Measurements from ENCODE around the gene TNKS1BP1.
A peak's percentile ranks its signal among the peaks of the same experiment; 100 is the strongest.
"Not testable (repeated sequence)": the region's sequence is repeated elsewhere in the genome, so short reads cannot be mapped to it uniquely, and the experiment has no call there.

TNKS1BP1 gene

DNA sequence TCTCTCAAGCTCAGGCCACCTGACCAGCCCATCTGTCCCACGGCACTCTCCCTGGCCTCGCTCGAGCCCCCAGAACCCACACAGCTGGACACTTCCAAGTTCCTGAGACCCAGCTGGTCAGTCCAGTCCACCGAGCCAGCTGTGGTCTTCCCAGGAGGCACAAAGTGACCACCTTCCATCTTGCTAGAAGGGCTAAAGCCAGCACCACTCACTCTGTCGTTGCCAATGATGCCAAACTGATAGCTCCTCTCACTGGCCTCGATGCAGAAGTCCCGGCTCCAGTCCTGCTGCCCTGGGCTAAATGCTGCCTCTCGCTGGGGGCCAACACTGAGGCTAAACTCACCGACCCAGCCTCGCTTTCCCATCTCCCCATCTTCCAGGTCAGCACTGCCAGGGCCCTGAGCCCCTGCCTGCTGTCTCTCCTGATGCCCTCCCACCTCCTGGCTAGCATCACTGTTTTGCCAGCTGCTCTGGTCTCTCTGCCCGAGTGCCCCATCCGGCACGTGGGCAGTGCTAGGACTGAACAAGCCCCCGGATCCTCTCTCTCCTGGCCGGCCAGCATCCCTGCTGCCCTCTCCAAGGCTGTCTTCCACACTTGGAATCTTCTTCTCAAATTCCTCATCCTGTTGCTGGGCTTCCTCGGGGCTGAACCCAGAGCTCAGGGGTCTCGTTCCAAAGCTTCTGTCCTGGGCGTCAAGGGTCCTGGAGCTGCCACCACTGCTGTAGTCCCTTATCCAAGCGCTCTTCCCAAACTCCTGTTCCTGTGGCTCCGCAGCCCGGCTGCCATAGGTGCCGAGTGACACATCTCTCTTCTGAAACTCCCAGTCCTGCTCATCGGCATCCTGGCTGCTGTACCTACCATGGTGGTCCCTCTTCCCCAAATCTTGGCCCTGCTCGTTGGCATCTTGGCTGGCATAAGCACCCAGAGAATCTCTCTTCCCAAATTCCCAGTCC, 15.4 kb downstream of the TNKS1BP1 start:
- no peak for DNase-seq

DNA sequence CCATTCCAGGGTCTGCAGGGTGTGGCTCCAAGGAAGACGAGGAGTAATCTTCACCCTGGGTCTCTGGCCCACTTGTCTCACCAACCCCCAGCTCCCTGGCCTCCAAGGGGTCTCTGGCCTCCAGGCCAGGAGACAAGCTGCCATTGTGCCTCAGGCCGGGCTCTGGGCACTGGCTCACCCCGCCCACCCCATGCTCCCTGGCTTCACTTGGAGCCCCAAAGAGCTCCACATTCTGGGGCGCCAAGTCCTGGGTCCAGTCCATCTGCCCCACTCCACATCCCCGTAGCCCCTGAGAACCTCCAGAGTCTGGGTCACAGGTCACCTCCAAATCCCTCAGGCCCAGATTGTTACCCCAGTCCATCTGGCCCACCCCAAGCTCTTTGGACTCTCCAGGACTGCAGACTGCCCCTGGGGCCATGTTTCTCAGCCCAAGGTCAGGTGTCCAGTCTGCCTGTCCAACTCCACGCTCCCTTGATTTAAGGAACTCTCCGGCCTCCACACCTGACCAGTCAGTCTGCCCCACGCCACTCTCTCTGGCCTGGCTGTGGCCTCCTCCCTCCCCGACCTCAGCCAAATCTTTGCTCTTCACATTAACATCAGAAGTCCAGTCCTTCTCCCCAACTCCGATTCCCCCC, 16.2 kb downstream of the TNKS1BP1 start:
- no peak for DNase-seq

DNA sequence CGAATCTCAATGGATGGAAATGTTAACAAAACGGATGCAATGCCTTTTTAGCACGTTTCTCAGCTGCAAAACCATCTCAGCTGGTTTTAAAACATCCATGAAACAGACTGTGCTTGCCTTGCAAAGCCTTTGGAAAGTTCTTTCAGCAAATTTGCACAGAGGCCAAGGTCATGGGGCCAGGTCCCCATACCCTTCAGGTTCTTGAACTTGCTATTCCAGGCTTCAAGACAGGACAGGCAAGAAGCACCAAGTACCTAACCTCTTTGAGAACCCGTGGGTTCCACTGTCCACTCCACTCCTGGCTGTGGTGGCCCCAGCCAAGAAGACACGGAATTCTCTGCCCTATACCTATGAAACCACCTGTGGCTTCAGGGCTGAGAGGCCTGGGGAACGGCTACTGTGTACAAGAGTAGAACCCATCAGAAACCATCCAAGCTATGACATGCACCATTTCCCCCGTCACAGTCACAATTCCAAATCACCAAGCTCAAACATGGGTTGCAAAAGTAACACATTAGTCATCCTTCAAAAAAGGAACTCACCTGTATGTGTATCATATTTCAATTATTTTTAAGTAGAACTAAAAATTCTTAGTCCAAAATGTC, 17.0 kb downstream of the TNKS1BP1 start:
- DNase-seq = no peak

DNA sequence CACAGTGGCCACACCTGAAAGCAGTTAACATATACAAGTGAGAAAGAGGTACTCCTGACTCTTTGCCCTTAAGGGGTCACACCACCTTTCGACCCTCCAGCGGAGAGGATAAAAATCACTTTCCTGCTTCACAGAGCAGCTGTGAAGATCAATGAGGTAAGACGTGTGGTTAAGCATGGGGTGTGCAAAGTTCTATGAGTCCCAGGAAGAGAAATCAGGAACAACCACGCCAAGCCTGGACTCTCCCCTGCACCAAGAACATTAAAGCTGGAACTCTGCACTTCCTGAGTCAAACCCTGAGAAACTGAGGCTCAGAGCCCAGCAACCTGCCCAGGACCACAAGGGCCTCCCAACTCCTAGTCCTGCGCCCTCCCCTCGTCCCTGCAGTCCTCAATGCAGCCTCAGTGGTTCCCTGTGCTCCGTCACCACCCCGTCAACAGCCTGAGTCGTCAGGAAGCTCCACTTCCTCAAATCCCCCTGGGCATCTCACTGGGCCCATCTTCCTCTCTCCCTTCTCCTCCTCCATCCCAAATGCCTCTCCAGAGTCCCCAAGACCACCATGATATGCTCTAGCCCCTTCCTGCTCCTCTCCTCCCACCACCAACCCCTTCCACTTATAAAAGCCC, 17.7 kb downstream of the TNKS1BP1 start:
- DNase-seq = no peak

DNA sequence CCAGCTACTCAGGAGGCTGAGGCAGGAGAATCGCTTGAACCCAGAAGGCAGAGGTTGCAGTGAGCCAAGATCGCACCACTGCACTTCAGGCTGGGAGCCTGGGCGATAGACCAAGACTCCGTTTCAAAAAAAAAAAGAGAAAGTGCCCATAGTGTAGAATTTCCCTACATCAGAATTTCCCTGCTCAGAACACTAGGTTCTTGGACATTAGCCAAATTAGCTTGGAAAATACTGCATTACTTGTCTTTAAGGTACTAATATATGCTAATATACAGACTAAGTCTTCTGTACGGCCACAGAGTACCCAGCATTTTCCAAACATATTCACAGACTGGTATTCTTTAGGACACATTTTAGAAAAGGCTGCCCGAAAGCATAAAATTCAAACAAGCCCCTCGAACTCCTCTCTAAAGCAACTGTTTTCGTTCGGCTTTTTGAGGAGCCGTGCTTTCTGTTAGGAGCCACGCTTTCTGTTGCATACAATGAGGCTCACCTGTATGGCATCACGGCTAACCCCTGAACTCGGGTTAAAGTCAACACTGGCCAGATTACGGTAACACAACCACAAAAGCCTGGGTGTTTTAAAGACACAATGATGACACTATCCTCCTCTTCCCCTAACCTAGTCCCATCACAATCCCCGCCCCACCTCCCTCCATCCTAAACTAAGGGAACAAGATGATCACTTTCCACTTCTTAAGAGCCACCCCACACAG, 18.4 kb downstream of the TNKS1BP1 start:
- no peak for DNase-seq

DNA sequence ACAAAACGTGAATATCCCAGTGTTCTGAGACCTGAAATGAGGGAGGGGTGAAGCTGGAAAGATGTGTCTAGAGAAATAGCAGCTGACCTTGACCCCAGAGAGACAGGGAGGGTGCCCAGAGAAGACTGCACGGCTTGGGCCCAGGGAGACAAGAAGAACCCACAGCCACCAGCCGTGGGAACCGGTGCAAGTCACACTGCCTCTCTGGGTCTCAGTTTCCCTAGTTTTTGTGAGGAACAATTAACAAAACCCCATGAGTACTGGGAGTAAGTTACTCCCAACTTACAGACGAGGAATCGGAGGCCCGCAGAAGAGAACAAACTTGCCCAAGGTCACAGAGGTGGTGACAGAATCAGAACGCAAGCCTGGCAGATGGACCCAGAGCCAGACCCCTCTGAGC, 19.2 kb downstream of the TNKS1BP1 start:
- no peak for DNase-seq

DNA sequence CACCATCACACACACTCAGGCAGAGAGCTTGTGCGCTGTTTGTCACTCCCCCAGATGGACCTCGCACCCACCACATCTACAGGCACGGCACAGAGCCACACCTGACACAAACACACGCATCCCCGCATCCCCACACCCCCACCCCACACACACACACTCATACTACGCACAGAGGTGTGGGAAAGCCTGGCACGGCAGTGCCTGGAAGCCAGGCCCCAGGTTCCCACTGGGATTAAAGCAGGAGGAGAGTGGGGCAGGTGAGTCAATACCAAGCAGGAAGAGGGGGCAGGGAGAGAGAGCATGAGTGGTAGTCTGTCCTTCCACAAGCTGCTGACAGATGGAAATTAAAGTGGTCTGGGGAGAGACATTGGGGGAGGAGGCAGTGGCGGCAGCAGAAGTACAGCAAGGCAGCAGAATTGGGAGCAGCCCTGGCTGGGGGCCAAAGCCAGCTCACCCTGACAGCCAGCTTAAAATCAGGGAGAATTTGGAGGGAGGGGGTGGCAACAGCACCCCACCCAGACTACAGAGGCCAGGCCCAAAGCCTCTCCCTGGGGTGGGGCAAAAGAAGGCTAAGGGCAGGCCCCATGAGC, 20.7 kb downstream of the TNKS1BP1 start:
- peak; percentile 90 for DNase-seq

DNA sequence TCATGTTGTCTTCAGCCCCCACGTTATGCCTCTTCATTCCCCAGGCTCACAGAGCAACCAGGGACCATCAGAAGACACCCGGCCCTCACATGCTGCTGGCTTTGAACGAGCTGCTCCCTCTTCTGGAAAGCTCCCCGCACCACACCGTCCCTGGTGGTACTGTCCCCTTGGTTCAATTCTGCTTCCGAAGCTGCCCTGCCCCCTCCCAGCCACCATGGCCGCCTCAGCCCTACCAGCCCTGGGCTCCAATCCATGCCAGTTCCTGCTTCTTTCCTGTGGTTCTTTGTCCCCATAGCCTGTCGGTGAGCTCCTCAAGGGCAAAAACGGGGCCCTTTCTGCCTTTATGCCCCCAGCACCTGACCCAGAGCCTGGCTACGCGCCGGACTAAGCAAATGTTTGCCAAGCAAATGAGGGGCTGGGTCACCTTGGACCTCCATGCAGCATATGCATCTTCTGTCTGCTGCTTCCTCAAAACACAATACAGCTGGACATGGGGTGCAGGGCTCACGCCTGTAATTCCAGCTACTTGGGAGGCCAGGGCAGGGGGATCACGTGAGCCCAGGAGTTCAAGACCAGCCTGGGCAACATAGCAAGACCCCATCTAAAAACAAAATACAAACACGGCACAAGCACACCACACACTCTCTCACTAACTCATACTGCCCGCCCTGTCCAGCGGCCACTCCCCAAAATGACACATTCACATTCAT, 21.3 kb downstream of the TNKS1BP1 start:
- DNase-seq = peak; percentile 17

DNA sequence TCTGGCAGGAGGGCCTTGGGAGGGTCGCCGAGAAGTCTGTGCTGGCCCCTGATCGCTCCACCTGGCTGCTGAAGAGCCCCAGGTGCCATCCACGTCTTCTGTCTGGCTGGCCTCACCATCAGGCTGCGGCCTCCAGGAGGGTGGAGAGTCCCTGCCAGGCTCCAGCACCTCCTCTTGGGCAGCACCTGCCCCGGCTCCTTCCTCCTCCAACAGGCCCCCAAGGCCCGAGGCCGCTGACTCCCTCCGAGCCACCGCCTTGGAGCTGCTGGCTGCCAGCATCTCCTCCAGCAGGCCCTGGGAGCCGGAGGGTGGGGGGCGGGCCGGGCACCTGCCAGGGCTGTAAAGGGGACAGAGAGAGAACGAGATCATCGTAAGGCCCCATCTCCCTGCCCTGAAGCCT, 22.3 kb downstream of the TNKS1BP1 start:
- no peak for DNase-seq

DNA sequence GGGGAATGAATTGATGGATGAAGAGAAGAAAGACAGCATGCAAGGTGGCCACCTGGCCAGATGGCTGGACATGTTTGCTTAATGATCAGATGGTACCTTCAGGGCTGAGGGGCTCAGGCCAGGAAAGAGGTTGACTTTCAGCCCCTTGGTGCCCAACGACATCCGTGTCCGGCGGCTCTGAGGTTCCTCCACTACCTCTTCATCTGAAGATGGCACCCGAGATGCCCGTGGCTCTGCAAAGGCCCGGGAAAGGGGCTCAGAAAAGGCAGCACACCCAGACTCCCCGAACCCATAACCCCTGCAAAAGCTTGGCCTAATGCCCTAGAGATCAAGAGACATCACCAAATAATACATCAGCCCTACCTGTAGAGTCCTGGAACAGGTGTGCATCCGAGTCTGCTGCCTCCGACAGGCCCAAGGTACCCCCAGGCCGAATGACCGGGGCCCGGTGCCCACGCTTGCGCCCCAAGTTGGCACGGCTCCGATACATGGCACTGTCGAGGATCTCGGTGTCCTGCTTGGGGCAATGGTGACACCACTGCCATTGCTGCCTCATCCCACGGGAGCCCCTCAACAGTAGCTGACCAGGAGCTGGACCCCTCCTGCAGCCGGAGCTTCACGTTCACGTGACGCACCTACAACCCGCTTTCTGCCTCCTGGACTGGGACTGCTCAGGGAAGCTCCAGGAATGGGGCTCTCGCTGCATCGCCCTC, 22.9 kb downstream of the TNKS1BP1 start:
- DNase-seq = no peak

DNA sequence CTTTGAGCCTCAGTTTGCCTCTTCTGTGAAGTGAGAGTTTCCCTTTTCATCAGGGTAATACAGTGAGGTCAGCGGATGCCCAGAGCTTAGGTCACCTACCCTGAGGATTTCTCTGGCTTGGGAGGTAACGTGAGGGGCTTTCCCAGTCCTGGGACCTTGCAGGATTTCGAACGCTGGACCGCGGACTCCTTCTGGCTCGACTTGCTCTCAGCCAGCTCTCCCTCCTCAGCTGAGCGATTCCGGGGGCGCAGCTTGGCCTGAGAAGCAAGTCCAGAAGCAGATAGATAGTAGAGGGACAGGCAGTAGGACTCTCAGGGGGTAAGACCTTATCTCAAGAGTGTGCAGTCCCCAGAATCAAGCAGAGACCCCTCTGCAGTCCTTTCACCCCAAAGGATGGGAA, 24.0 kb downstream of the TNKS1BP1 start:
- DNase-seq = no peak

DNA sequence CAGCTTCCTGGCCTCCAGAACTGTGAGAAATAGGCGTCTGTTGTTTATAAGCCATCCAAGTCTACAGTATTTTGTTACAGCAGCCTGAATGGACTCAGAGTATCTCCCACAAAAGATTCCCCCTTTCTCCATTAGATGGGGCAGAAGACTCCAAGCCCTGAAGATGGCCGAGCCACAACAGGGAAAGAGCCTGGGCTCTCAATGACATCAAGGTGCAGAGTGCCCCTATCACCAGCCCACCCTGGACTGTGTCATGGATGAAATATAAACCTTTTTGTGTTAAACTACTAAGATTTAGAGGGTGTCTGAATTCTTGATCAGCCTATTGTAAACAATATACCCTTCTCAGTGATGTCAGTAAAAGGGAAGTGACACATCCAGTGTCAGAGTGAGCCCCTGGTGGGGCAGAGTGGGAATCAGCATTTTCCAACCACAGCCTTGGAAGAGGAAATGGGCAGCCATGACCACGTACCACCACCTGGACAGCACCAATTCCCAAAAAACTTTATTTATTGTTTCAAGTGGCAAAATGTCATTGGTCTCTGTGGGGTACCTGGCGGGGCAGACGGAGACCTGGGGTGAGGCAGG, 25.5 kb downstream of the TNKS1BP1 start:
- no peak for DNase-seq

DNA sequence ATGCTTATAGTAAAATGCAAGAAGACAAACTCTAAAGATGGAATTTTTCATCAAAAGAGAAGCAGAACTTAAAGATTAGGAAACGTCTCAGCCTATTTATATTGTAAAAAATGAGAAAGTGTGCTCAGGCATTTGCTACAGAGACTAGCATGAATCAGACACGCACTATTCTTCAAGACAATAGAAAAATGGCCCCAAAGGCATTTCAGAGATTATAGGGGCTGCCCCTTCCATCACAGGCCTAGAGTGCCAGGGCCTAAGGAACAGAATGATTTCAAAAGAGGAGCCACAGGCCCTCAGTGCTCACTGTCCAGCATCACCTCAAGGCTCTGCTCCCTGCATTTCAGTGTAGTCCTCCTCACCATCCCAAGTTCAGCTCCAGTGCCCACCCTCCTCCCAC, 27.5 kb downstream of the TNKS1BP1 start:
- no peak for DNase-seq

DNA sequence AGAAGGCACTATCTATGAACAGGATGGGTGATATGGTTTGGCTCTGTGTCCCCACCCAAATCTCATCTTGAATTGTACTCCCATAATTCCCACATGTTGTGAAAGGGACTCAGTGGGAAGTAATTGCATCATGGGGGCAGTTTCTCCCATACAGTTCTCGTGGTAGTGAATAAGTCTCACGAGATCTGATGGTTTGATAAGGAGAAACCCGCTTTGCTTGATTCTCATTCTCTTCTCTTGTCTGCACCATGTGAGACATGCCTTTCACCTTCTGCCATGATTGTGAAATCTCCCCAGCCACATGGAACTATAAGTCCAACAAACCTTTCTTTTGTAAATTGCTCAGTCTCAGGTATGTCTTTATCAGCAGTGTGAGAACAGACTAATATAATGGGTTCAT, 28.5 kb downstream of the TNKS1BP1 start:
- not testable (repeated sequence) for DNase-seq

DNA sequence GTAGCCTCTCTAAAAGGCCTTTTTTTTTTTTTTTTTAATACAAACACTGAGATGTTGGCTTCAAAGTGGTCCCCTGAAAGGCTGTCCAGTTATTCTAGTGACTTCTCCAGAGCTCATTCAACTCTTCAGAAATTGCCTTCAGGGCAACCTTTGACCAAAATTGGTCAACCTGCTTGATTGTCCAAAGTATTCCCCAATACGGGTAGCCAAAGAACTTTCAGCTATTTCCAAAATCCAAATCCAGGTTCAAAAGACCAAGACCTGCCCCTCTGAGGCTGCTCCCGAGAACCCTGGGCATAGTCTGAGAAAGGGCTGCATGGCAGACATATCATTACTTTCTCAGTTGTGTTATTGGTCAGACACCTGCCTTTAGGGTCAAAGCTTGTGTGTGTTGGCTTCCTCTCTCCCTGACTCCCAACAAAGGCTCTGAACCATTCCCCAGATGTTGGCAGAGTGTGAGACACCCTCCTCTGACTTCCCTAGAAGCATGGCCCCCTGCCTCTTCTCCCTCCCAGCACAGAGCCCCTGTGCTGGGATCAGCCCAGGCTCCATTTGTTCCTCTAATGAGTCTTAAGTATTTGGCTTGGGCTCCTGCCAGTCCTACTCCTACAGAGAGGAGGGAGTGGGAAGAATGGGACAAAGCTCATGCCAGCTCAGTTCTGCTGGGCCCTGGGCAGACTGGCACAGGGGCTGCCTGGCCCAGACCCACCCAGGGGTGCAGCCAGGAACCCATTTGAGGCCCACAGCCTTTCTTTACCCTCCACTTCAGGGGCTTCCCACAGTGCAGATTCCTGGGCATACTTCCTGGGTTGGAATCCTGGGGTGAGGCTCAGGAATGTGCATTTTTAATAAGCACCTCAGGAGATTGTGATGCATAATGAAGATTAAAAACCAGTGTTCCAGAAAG, 30.3 kb downstream of the TNKS1BP1 start:
- DNase-seq = peak; percentile 95

DNA sequence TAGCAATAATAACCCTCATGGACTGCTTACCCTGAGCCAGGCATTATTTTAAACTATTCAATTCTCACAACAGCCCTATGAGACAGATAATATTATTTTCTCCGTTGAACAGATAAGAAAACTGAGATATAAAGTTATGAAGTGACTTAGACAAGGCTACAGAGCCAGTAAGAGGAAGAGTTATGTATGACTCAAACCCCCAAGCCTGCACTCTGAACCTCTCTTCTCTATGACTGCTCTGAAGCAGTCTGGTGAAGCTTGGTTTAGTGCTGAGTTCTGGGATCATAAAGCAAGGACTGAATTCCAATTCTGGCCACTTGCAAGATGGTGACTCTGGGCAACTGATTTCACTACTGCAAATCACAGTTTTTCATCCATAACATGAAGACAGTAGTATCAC, 34.5 kb downstream of the TNKS1BP1 start:
- no peak for DNase-seq

DNA sequence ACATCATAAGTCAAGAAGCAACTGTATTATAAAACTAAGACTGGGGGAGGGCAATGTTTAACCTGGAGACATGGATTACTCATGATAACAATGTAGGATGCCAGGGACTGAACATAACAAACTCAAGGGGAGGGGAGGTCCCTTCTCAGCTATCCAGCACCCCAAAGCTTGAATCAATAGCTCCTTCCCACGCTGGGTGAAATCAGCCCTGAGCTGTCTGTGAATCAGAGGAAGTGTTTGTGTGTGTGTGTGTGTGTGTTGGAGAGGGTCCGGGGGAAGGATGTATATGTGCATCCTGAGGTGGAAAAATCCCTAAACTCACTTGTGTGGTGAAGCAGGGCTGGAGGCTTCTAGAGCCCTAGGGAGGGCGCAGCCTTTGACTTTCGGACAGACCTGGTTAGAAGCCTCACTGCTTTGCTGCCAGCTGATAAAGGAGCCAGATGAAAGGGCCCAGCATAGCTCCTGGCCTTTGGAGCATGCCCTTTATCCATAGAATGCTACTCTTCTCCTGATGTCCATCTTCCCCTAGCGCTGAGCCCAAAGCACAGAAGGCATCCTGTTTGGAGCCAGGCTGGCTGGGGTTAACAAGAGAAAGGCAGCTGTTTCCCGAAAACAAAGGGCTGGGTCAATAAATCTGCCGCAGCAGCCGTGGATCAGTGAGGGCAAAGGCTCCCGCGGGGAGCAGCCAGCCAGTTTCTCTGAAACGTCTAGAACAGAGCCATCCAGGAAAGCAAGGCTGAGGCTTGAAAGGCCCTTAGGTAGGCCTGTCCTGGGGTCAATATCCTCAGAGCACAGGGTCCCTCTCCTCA, 35.8 kb downstream of the TNKS1BP1 start:
- peak; percentile 87 for DNase-seq

DNA sequence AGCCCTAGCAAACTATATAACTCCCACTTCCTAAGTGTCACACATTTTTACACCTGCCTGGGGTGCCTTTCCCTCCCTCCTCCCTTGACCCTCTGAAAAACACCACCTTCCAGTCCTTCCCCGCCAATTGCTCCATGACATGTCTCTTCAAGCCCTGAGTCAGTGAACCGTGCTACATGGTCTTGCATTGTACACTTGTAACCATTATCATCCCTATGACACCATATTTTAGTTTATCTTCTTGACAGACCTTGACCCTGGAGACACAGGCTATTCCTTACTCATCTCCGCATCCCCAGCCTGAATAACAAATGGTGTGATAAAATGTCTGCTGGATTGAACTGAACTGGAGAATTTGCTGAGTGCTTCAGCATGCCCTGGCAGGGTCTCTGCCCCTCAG, 36.9 kb downstream of the TNKS1BP1 start:
- DNase-seq = no peak
